Calu3 (cell line): ENCODE results near the gene FER. TPM values are rescaled to one million over a fixed set of nuclear protein-coding genes. Genes with fewer than 3 reads are reported as not detected.
"Not testable (repeated sequence)": the region's sequence is repeated elsewhere in the genome, so short reads cannot be mapped to it uniquely, and the experiment has no call there.

Source experiments
- BruUV-seq: library from RNA; stranded (reverse); fragments of 400-500 nt; replicated peaks from 2 replicates; lab custom pipeline; 2021; lab: Mats Ljungman, UMichigan
- CTCF ChIA-PET: fragments of 300-600 bp; sonication (Branson Sonifier 250); formaldehyde crosslinking; loops from one replicate; lab custom pipeline; 2022; ENCODE audit warnings: antibody characterized with exemption; lab: Charles Lee
- DNase-seq: peaks from one replicate; pipeline ENCODE4 v3.0.0; 2022
- H3K27ac Mint-ChIP-seq: one replicate; pipeline ENCODE4 v1.8.0; 2022; ENCODE audit warnings: mixed read lengths; ENCODE audit not compliant: unreplicated experiment
- H3K27me3 Mint-ChIP-seq: one replicate; pipeline ENCODE4 v1.8.0; 2022; ENCODE audit warnings: mixed read lengths; ENCODE audit not compliant: unreplicated experiment
- H3K36me3 Mint-ChIP-seq: one replicate; pipeline ENCODE4 v1.8.0; 2022; ENCODE audit warnings: mild to moderate bottlenecking, moderate library complexity, mixed read lengths; ENCODE audit not compliant: insufficient read depth, unreplicated experiment
- H3K4me1 Mint-ChIP-seq: one replicate; pipeline ENCODE4 v1.8.0; 2022; ENCODE audit warnings: mild to moderate bottlenecking, low read depth, mixed read lengths; ENCODE audit not compliant: unreplicated experiment
- H3K4me3 Mint-ChIP-seq: one replicate; pipeline ENCODE4 v1.8.0; 2022; ENCODE audit warnings: mild to moderate bottlenecking, low read depth, moderate library complexity, mixed read lengths; ENCODE audit not compliant: unreplicated experiment
- H3K9me3 Mint-ChIP-seq: one replicate; pipeline ENCODE4 v1.8.0; 2022; ENCODE audit warnings: low read depth, mixed read lengths; ENCODE audit not compliant: unreplicated experiment
- CTCF ChIP-seq: fragments of 200-600 bp; IDR thresholded peaks from one replicate; pipeline ENCODE4 v1.8.0; 2022; ENCODE audit warnings: antibody characterized with exemption; ENCODE audit not compliant: unreplicated experiment
- intact Hi-C: fragments of 100-400 bp; cut with micrococcal nuclease; formaldehyde crosslinking; loops from one replicate; pipeline ENCODE4 v1.10.0; 2022; ENCODE audit not compliant: unreplicated experiment
- total RNA-seq: library from RNA; stranded (reverse); gene quantifications from 2 replicates; pipeline ENCODE4 v1.2.3, GENCODE V29; 2022

Gene FER
- total RNA-seq, 1 experiment from 2014 or later = 32.9 TPM

GRCh38 chr5:109168151-109168550 is 420.5 kb downstream of the FER start:
- CTCF ChIA-PET = no interaction called here
- Mint-ChIP-seq H3K9me3 (no peaks in the 10 kb centered on the region), H3K27me3 (no peaks in the 10 kb centered on the region), H3K4me3 (no peak overlapping the region), H3K27ac (no peak overlapping the region), H3K4me1 (no peaks in the 10 kb centered on the region), H3K36me3 (no peaks in the 10 kb centered on the region)
- BruUV-seq = no TSS peak
- intact Hi-C loops = no loop called here
- no peak for DNase-seq
- TF ChIP-seq CTCF = no peak

GRCh38 chr5:109170629-109171350 is 423.1 kb downstream of the FER start:
- H3K27ac Mint-ChIP-seq = no peak overlapping the region
- no peak overlapping the region for H3K4me3 Mint-ChIP-seq
- BruUV-seq = no TSS peak
- no peaks in the 10 kb centered on the region for H3K9me3 Mint-ChIP-seq
- H3K27me3 Mint-ChIP-seq = no peaks in the 10 kb centered on the region
- no peak for TF ChIP-seq CTCF
- CTCF ChIA-PET = no interaction called here
- no peaks in the 10 kb centered on the region for H3K36me3 Mint-ChIP-seq
- DNase-seq = no peak
- intact Hi-C loops = no loop called here
- H3K4me1 Mint-ChIP-seq = no peaks in the 10 kb centered on the region

- intact Hi-C loops, H3K4me1 Mint-ChIP-seq, H3K4me3 Mint-ChIP-seq, DNase-seq, CTCF ChIA-PET, H3K9me3 Mint-ChIP-seq, H3K27ac Mint-ChIP-seq, H3K36me3 Mint-ChIP-seq, BruUV-seq, H3K27me3 Mint-ChIP-seq: not testable (repeated sequence)
Measured at GRCh38 chr5:109171437-109172073, 423.9 kb downstream of the FER start.

GRCh38 chr5:109173036-109173794 is 425.5 kb downstream of the FER start:
- intact Hi-C loops = no loop called here
- CTCF ChIA-PET = interaction anchor here (0.8 kb wide), 1 partner anchor 130 kb away, joined by 13 read pairs; no protein-coding TSS in a partner anchor
- DNase-seq = no peak
- Mint-ChIP-seq H3K4me3 (no peak overlapping the region), H3K27ac (no peak overlapping the region), H3K36me3 (no peaks in the 10 kb centered on the region), H3K9me3 (no peaks in the 10 kb centered on the region), H3K27me3 (no peaks in the 10 kb centered on the region), H3K4me1 (no peaks in the 10 kb centered on the region)
- no peak for TF ChIP-seq CTCF
- no TSS peak for BruUV-seq
